Common myeloid progenitor, CD34-positive (primary cell): ENCODE data around the gene DCHS2.

ENCODE experiments used
- CTCF ChIA-PET: fragments of 350-600 bp; sonication (Branson Sonifier 250); formaldehyde crosslinking; loops from one replicate; lab custom pipeline; 2021; ENCODE audit warnings: antibody characterized with exemption; lab: Charles Lee
- POLR2A ChIA-PET: fragments of 350-600 bp; sonication (Branson Sonifier 250); formaldehyde crosslinking; loops from one replicate; lab custom pipeline; 2021; ENCODE audit warnings: antibody characterized with exemption; lab: Charles Lee
- DNase-seq, 3 donors: peaks; one replicate each; pipeline versions ENCODE4 v3.0.0 to v3.0.0-alpha.2; 2013
- H3K27ac ChIP-seq, 2 experiments: 1 replicate in 1 of 2; 2 replicates in 1 of 2; pipeline ENCODE4 v1.7.0; 2013; ENCODE audit warnings: inconsistent platforms in 2 of 2, low read length in 2 of 2, mild to moderate bottlenecking in 2 of 2, low read depth in 1 of 2, moderate library complexity in 1 of 2; ENCODE audit not compliant: severe bottlenecking in 2 of 2, insufficient read depth in 1 of 2, poor library complexity in 1 of 2
- H3K27me3 ChIP-seq, 5 experiments: replicated peaks in 2 of 5; 1 replicate in 3 of 5; 2 replicates in 2 of 5; pipeline versions ENCODE4 v1.6.1 to v1.7.0; 2013; ENCODE audit warnings: low read length in 4 of 5, mild to moderate bottlenecking in 2 of 5, moderate library complexity in 2 of 5, inconsistent platforms in 1 of 5; ENCODE audit not compliant: insufficient read depth in 5 of 5, control insufficient read depth in 4 of 5
- H3K36me3 ChIP-seq, 4 experiments: 1 replicate in 2 of 4; 2 replicates in 2 of 4; pipeline versions ENCODE4 v1.6.1 to v1.7.0; 2013; ENCODE audit warnings: low read length in 3 of 4, control low read depth in 1 of 4, mild to moderate bottlenecking in 1 of 4; ENCODE audit not compliant: control insufficient read depth in 4 of 4, insufficient read depth in 4 of 4
- H3K4me1 ChIP-seq, 4 experiments: 1 replicate in 3 of 4; 2 replicates in 1 of 4; pipeline versions ENCODE4 v1.6.1 to v1.7.1; 2013; ENCODE audit warnings: low read length in 3 of 4, mild to moderate bottlenecking in 3 of 4, control low read depth in 1 of 4, inconsistent platforms in 1 of 4, moderate library complexity in 1 of 4; ENCODE audit not compliant: control insufficient read depth in 4 of 4, insufficient read depth in 4 of 4; ENCODE audit errors: control extremely low read depth in 1 of 4
- H3K4me3 ChIP-seq, 7 experiments: 1 replicate in 4 of 7; 2 replicates in 3 of 7; pipeline versions ENCODE4 v1.5.1 to v1.7.0; 2013; ENCODE audit warnings: mild to moderate bottlenecking in 7 of 7, low read length in 6 of 7, moderate library complexity in 6 of 7, inconsistent platforms in 2 of 7, low read depth in 2 of 7, control low read depth in 1 of 7; ENCODE audit not compliant: insufficient read depth in 4 of 7, control insufficient read depth in 1 of 7; ENCODE audit errors: extremely low read depth in 1 of 7
- H3K9me3 ChIP-seq, 5 experiments: 1 replicate in 4 of 5; 2 replicates in 1 of 5; pipeline versions ENCODE4 v1.6.1 to v1.7.1; 2013; ENCODE audit warnings: low read length in 4 of 5, mild to moderate bottlenecking in 2 of 5, inconsistent platforms in 1 of 5, low read depth in 1 of 5, moderate library complexity in 1 of 5; ENCODE audit not compliant: control insufficient read depth in 4 of 5, insufficient read depth in 2 of 5; ENCODE audit errors: control extremely low read depth in 1 of 5
- WGBS: methylation state at CpG from one replicate; pipeline ENCODE4 v1.1.5; 2013; ENCODE audit not compliant: insufficient coverage; 5-methylcytosine and 5-hydroxymethylcytosine counted together

Gene DCHS2

DNA sequence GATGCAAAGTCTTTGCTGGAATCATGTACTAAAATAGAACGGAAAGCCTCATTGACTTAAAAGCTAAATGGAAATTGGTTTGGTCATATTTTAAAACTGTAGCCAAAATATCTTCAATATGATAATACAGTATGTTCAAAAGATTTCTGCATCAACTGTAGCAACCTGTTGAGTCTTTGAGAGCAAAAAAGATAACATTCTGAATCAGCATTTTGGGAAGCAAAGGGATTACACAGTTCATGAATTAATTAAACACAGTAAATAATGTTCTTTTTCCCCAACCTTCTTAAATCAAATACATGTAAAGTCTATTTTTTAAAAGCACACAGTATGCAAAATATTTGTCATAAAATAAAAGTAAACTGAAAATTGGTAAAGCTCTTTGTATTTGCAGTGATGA, 50.5 kb downstream of the DCHS2 start:
- Histone ChIP-seq H3K4me3 (no peak overlapping the region), H3K36me3 (no peaks in the 10 kb centered on the region), H3K4me1 (no peaks in the 10 kb centered on the region), H3K27me3 (peaks cover 0 to 9% (median 4%) of the 10 kb centered on the region in 5 experiments), H3K27ac (no peak overlapping the region), H3K9me3 (peaks cover 0 to 1% (median 0%) of the 10 kb centered on the region in 5 experiments)
- WGBS = no CpG with 5 or more reads among the region's 1 CpG
- POLR2A ChIA-PET = no interaction called here
- CTCF ChIA-PET = no interaction called here
- DNase-seq = no peak

DNA sequence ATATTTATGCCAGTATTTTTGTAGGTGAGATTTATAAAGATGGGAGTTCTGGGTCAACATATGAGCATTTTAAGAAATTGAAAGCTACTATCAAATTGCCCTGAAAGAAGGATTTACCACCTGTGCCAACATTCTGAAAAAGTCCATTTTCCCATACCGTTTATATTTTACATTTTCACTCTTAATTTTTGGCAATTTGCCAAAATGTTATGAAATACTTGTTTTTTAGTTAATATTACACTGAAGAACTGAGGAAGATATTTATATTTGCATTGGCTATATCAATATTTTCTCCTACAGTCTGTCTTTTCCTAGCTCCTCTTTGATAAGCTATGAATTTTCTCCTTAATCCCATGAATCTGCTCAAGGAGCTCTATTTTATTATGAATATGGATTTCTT, 52.4 kb downstream of the DCHS2 start:
- H3K4me1 ChIP-seq = no peaks in the 10 kb centered on the region
- ChIA-PET POLR2A (no interaction called here), CTCF (no interaction called here)
- peaks cover 0 to 11% (median 4%) of the 10 kb centered on the region in 5 experiments for H3K27me3 ChIP-seq
- no peak overlapping the region for H3K27ac ChIP-seq
- H3K4me3 ChIP-seq = no peak overlapping the region
- peaks cover 0 to 1% (median 0%) of the 10 kb centered on the region in 5 experiments for H3K9me3 ChIP-seq
- no CpG with 5 or more reads among the region's 1 CpG for WGBS
- no peaks in the 10 kb centered on the region for H3K36me3 ChIP-seq
- DNase-seq = no peak

DNA sequence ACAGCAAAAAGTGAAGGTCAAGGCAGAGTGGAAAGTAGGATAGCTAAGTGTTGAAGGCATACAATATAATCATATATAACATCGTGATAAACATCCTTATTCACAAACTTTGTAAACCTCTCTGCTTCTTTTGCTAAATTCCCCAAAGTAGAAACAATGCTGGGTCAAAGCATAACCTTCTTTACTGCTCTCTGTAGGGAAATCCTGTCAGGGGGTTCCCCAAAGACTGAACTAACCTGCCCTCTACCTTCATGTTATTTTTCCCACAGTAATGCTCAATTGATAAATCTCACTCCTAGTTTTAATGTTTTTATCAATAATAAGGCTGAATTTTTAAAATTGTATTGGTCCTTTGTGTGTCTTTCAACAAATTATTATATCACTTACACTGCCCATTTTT, 55.7 kb downstream of the DCHS2 start:
- no CpG with 5 or more reads among the region's 1 CpG for WGBS
- Histone ChIP-seq H3K9me3 (peaks cover 0 to 1% (median 0%) of the 10 kb centered on the region in 5 experiments), H3K27ac (no peak overlapping the region), H3K36me3 (no peaks in the 10 kb centered on the region), H3K4me3 (no peak overlapping the region), H3K27me3 (peaks cover 0 to 9% (median 4%) of the 10 kb centered on the region in 5 experiments), H3K4me1 (no peaks in the 10 kb centered on the region)
- no peak for DNase-seq
- CTCF ChIA-PET = interaction anchor here (0.6 kb wide), 1 partner anchor 21 kb away, joined by 5 read pairs; no protein-coding TSS in a partner anchor
- POLR2A ChIA-PET = no interaction called here

DNA sequence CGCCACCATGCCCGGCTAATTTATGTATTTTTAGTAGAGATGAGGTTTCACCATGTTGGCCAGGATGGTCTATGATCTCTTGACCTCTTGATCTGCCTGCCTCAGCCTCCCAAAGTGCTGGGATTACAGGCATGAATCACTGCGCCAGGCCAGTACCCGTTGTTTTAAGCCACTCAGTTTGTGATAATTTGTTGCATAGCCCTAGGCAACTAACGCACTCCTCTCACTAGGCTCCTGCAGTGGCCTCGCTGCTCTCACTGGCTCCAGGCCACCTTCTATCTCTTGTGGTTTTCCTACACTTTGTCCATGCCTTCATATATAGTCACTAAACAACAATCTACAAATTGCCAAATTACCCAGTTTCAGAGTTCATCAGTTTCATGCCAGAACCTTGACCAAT, 58.1 kb downstream of the DCHS2 start:
- ChIA-PET CTCF (no interaction called here), POLR2A (no interaction called here)
- H3K9me3 ChIP-seq = peaks cover 0 to 1% (median 0%) of the 10 kb centered on the region in 5 experiments
- H3K36me3 ChIP-seq = no peaks in the 10 kb centered on the region
- H3K27me3 ChIP-seq = peaks cover 0 to 8% (median 2%) of the 10 kb centered on the region in 5 experiments
- no peaks in the 10 kb centered on the region for H3K4me1 ChIP-seq
- no peak overlapping the region for H3K27ac ChIP-seq
- DNase-seq = no peak
- no peak overlapping the region for H3K4me3 ChIP-seq
- WGBS = 97% methylated on average over 5 of the region's 6 CpGs

DNA sequence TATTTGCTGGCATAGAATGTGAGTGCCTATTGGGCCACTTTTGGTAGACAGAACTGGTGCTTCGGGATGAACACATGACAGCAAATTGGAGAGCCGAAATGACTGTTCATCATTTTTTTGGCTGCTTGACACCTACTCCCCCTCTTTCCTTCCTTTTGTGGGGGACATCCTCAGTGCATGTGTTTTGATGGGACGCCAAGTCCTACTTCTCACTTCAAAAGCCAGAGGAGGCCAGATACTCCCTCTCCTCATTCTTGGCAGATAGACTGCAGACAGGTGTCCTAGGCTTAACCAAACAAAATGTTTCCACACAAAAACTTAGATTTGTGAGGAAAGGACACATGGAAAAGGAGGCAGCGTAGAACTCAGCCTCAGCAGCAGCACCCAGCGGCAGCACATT, 62.4 kb downstream of the DCHS2 start:
- ChIA-PET CTCF (no interaction called here), POLR2A (no interaction called here)
- H3K4me3 ChIP-seq = no peak overlapping the region

DNA sequence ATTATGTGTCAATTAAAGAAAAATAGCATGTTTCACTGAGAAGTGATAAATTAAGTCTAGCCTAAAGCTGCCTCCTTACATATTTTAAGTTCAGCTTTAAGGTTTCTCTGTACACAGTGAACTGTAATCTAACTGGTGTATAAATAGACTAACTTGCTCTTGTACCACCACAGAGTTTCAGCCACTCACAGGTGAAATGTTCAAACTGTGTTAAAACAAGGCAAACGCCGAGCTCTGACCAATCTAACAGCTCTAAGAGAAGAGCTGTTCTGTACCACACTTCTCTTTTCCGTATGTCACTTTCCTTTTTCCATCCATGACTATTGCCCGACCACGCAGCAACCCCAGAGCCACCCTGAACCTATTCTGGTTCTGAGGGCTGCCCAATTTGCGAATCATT, 64.5 kb downstream of the DCHS2 start:
- whole genome bisulfite sequencing = 86% methylated on average over 3 of the region's 6 CpGs
- Histone ChIP-seq H3K27me3 (peaks cover 0 to 9% (median 4%) of the 10 kb centered on the region in 5 experiments), H3K36me3 (no peaks in the 10 kb centered on the region), H3K4me3 (no peak overlapping the region), H3K27ac (no peak overlapping the region), H3K4me1 (no peaks in the 10 kb centered on the region), H3K9me3 (no peaks in the 10 kb centered on the region)
- CTCF ChIA-PET = no interaction called here
- no peak for DNase-seq
- POLR2A ChIA-PET = no interaction called here

More for the DNA sequence above, 62.4 kb downstream of the DCHS2 start:
- DNase-seq = no peak
- Histone ChIP-seq H3K27me3 (peaks cover 0 to 9% (median 4%) of the 10 kb centered on the region in 5 experiments), H3K36me3 (no peaks in the 10 kb centered on the region), H3K4me1 (no peaks in the 10 kb centered on the region), H3K27ac (no peak overlapping the region), H3K9me3 (no peaks in the 10 kb centered on the region)
- WGBS = 78% methylated on average over 2 of the region's 5 CpGs

DNA sequence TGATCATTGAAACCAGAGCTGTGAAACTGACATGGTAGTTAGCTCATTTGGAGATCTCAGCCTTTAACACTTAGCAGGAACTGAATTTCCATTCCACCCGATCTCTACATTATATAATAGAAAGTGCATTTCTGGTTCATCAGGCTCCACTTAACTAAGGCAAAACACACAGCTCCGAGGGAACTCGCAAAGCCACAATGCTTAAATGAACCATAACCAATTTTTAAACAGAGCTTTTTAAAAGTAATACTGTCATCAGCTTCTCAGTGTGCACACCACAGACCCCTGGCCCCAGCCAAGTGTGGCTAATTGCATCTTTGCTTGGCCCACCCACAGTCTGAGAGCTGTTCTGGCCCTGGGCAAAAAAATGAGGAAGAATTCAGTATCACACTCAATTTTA, 66.1 kb downstream of the DCHS2 start:
- ChIA-PET POLR2A (no interaction called here), CTCF (no interaction called here)
- H3K27me3 ChIP-seq = peaks cover 0 to 11% (median 4%) of the 10 kb centered on the region in 5 experiments
- WGBS = 89% methylated on average over 3 of the region's 3 CpGs
- no peaks in the 10 kb centered on the region for H3K36me3 ChIP-seq
- no peaks in the 10 kb centered on the region for H3K4me1 ChIP-seq
- H3K27ac ChIP-seq = no peak overlapping the region
- H3K4me3 ChIP-seq = no peak overlapping the region
- DNase-seq = no peak
- H3K9me3 ChIP-seq = no peaks in the 10 kb centered on the region
